GM18951 (cell line): Measurements from ENCODE around the gene P2RY2.
"Not testable (repeated sequence)": the region's sequence is repeated elsewhere in the genome, so short reads cannot be mapped to it uniquely, and the experiment has no call there.

Source experiments
- POLR2A ChIP-seq: IDR thresholded peaks from 4 replicates; pipeline ENCODE4 v1.6.1; 2011; ENCODE audit warnings: mild to moderate bottlenecking; ENCODE audit not compliant: insufficient read length, insufficient read depth; ENCODE audit errors: extremely low read depth
- in situ Hi-C: fragments of 300-500 bp; cut with MboI; formaldehyde crosslinking; loops from one replicate; pipeline ENCODE4 v1.12.0; 2022; ENCODE audit warnings: low sequenced_read_pairs, mixed read lengths, inconsistent platforms; ENCODE audit not compliant: unreplicated experiment

The P2RY2 gene

GRCh38 chr11:73193251-73194033 is 24.6 kb upstream of the P2RY2 start:
- TF ChIP-seq POLR2A, result no peak
- in situ Hi-C loops, result no loop called here

- in situ Hi-C loops, result no loop called here
- no peak for TF ChIP-seq POLR2A
Observed at GRCh38 chr11:73194034-73194507, 24.0 kb upstream of the P2RY2 start.

- in situ Hi-C loops, result no loop called here
- TF ChIP-seq POLR2A, result no peak
Observed at GRCh38 chr11:73194593-73194992, 23.5 kb upstream of the P2RY2 start.

GRCh38 chr11:73195191-73196007 is 22.7 kb upstream of the P2RY2 start:
- in situ Hi-C loops, result no loop called here

GRCh38 chr11:73196576-73196975 is 21.5 kb upstream of the P2RY2 start:
- no peak for TF ChIP-seq POLR2A
- in situ Hi-C loops, result no loop called here

More at GRCh38 chr11:73195191-73196007, 22.7 kb upstream of the P2RY2 start:
- TF ChIP-seq POLR2A, result no peak

- no peak for TF ChIP-seq POLR2A
- in situ Hi-C loops, result no loop called here
Observed at GRCh38 chr11:73197348-73197747, 20.7 kb upstream of the P2RY2 start.

GRCh38 chr11:73197787-73198186 is 20.3 kb upstream of the P2RY2 start:
- in situ Hi-C loops, result not testable (repeated sequence)

GRCh38 chr11:73198677-73199076 is 19.4 kb upstream of the P2RY2 start:
- TF ChIP-seq POLR2A, result no peak
- in situ Hi-C loops, result no loop called here

- no peak for TF ChIP-seq POLR2A
- in situ Hi-C loops, result no loop called here
Observed at GRCh38 chr11:73199446-73199845, 18.6 kb upstream of the P2RY2 start.

GRCh38 chr11:73200256-73200655 is 17.8 kb upstream of the P2RY2 start:
- in situ Hi-C loops, result no loop called here
- TF ChIP-seq POLR2A, result no peak

GRCh38 chr11:73201249-73201648 is 16.8 kb upstream of the P2RY2 start:
- TF ChIP-seq POLR2A, result no peak
- in situ Hi-C loops, result no loop called here

- no peak for TF ChIP-seq POLR2A
- in situ Hi-C loops, result no loop called here
Observed at GRCh38 chr11:73201888-73202780, 15.9 kb upstream of the P2RY2 start.

GRCh38 chr11:73203322-73203721 is 14.8 kb upstream of the P2RY2 start:
- in situ Hi-C loops, result no loop called here
- no peak for TF ChIP-seq POLR2A
